ENCODE data around the gene LRRC75A.

DNA sequence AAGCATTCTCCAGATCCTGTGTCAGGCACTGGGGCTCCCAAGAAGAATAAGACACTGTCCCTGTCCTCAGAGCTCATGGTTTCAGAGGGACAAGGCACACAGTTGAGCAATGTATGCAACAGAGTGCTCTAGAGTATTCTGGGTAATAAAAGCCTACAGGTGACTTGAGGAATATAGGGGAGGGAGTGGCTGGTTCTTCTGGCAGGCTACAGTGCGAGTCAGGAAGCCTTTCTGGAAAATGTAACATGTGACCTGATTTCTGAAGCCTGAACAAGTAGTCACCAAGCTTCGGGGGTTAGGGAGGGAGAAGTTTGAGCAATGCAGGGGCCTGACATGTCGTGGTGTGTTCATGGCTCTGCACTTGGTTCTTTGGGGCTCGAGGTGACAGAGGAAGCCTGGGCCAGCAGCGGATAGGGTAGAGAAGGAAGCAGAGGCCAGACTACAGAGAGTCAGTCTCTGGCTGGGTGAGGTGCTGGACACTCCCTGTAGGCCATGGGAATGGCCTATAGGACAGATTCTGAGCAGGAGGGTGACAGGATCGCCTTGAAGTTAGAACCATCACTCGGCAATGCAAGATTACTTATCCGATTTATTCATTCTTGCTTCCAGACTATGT is 16.0 kb upstream of the LRRC75A start:
- no peak for TF ChIP-seq CTCF (IDR thresholded peaks at IDR 0.05; ENCODE audit: low read depth, low read length)
- TF ChIP-seq POLR2A (IDR thresholded peaks at IDR 0.05; ENCODE audit: extremely low read depth, insufficient read length): no peak
- TF ChIP-seq, protein P1, sequence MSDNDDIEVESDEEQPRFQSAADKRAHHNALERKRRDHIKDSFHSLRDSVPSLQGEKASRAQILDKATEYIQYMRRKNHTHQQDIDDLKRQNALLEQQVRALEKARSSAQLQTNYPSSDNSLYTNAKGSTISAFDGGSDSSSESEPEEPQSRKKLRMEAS (IDR thresholded peaks at IDR 0.05; ENCODE audit: low read depth, low read length): no peak
